GM18526 (cell line): ENCODE results near the gene ADARB2.

Experiments used
- POLR2A ChIP-seq: IDR thresholded peaks from 3 replicates; pipeline ENCODE4 v1.6.1; 2011; ENCODE audit not compliant: insufficient read length; ENCODE audit errors: extremely low read depth

Gene ADARB2

DNA sequence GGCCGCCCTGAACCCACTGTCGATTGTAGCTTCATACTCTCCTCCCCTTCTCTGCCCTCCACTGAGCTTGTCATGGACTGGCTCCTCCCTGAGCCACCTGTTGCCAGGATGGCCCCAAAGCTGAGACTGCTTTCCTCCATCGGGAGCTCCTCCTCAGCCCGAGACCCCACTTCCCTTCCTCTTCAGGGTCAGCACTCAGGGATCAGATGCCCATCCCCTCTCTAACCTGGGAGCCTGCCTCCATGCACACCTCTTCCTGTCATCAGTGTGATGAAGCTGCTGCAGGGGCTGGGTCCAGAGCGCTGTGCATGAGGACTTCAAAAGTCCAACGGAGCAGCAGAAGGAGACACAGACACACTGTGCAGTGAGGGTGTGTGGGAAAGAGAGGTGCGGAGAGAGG is 480.1 kb downstream of the ADARB2 start:
- no peak for TF ChIP-seq POLR2A

DNA sequence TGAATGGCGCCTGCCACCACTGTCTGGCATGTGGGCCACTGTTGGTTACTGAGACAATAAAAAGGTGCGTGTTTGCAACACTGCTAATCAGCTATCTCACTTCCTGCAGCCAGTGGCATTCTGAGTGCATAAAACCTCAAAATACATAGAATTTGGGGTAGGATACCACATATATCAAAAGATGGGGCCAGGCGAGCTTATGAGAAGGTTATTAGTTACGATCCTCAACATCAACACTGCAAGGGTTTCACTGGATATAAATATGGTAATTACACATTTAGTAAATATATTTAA is 480.9 kb downstream of the ADARB2 start:
- no peak for TF ChIP-seq POLR2A

DNA sequence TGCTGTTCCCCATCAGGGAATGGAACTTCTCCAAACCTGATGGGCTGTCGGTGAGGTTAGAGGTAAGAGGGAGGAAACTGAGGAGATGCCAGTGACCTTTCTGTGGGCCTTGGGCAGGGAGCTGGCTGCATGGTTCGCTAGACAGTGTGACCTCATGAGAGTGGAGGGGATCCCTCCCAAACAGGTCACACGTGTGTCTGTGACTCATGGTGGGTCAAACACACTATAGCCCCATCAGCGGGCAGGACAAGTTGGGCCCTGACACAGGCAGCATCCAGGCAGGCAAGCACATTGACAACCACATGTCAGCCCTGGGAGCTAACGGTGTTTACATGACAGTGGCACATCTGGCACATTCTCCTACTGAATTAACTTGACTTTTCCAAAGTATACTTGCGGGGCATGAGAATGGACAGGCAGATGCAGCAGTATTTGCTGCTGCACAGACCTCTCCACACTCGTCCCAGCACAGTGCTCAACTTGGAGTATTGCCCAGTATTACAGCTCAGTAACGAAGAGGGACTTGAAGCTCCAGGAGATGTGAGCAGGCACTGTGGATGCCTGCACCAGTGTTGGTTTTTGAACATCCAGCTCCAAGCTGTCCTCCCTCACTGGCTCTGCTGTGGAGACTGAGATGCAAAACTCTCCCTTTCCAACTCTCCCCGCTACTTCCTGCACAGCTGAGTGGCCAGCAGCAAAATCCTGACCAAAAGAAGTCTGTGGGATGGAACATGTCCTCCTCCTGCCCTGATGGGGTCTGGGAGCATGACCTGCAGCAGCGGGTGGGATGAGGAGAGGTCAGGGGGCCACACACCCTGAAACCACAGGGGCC is 481.5 kb downstream of the ADARB2 start:
- no peak for TF ChIP-seq POLR2A

DNA sequence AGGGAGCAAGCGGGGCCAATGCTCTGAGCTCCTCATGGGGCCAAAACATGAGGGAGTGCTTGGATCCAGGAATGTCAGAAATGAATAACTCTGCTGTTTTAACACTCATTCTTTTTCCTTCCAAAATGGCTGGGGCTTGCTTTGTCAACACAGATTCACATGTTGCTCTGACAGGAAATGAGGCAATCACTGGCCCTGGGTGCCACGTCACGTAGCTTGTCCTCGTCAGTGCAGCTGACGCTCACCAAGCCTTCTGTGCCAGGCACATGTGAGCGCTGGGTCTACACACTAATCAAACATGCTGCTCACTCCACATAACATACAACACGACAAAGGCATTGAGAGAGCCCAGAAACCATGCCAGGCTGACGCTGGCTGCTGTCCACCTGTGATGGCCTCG is 482.2 kb downstream of the ADARB2 start:
- TF ChIP-seq POLR2A, result no peak

DNA sequence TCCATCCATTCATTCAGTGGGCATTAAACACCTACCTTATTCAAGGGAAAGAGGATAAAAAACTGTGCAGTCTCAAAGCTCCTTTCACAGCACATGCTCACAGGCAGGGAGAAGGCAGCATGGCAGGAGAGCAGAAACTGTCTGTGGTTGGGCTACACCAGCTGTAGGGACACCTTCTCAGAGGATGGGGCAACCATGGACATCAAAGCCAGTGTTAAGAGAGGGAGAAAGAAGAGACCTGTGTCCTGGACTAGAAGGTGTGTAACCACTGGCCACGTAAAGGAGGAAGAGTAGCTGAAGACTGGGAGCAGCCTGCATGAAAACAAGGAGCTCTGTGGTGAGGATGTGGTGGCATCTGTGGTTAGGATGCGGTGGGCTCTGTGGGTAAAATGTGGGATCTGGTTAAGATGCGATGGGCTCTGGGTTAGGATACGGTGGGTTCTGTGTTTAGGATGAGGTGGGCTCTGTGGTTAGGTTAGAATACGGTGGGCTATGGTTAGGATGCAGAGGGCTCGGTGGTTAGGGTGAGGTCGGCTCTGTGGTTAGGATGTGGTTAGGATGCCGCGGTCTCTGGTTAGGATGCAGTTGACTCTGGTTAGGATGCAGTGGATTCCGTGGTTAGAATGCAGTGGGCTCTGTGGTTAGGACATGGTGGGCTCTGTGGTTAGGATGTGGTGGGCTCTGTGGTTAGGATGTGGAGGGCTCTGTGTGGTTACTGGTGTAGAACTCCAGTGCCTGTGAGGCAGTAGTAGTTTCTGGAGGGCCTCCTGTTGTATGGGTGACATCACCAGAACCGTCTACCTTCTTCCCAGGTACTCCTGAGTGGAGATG is 483.6 kb downstream of the ADARB2 start:
- TF ChIP-seq POLR2A, result no peak

DNA sequence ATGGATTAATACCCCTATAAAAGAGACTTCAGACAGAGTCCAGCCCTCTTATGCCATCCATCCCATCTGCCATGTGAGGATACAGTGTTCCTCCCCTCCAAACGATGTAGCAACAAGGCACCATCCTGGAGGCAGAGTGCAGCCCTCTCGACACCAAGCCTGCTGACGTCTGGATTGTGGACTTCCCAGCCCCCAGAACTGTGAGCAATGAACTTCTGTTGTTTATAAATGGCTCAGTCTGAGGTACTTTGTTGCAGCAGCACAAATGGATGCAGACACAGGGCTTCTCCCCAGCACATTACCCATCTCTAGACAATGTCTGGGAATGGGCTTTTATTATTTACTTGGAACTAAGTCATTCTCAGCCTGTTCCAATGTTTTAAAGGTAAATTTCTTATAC is 485.6 kb downstream of the ADARB2 start:
- no peak for TF ChIP-seq POLR2A

DNA sequence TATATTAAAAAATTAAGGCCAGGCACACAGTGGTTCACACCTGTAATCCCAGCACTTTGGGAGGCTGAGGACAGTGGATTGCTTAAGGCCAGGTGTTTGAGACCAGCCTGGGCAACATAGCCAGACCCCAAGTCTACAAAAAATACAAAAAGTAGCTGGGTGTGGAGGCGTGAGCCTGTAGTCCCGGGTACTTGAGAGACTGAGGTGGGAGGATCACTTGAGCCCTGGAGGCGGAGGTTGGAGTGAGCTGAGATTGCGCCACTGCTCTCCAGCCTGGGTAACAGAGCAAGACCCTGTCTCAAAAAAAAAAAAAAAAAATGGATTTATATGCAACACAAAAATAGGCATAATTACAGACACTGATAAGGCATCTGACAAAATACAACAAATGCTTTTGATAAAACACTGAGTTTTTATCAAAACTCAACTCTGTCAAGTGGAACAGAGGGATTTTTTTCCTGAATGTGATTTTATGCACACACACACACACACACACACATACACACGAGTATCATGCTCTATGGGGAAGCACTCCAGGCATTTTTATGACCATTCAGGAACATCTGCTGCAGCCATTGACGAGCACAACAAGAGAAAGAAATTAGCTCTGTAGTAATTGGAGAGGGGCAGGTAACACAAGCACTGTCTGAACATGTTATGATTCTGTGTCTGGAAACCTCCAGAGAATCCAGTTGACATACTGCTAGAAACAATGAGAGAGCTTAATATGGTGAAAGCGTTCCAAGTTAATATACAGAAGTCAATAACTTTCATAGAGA is 488.0 kb downstream of the ADARB2 start:
- no peak for TF ChIP-seq POLR2A

DNA sequence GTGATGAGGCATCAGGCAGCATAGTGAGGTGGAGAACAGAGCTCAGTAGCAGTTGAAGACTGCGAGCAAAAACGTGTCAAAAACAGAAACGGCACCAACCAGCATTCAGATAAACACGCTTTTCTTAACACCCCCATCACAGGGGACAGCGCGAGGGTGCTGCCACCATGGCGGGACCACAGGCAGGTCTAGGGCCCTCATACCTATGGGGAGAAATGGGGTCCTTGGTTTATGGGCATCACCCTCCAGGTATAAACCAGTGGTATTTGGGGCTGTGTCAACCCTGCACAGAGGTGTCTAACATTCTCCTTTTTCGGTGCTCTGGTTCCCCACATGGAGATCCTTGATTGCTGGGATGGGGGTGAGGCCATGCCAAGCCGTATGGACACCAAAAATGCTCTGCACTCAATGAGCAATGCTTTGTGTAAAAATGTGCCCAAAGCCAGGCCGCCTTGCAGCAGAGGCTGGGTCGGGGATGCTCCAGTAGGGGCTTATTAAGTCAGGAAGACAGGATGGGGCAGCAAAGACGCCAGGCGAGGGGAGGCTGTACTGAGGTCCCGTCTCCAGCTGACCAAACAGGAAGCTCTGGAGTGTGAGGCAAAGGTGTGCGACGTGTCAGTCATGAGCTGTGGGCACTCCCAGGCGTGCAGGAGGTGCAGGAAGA is 489.6 kb downstream of the ADARB2 start:
- TF ChIP-seq POLR2A, result no peak

DNA sequence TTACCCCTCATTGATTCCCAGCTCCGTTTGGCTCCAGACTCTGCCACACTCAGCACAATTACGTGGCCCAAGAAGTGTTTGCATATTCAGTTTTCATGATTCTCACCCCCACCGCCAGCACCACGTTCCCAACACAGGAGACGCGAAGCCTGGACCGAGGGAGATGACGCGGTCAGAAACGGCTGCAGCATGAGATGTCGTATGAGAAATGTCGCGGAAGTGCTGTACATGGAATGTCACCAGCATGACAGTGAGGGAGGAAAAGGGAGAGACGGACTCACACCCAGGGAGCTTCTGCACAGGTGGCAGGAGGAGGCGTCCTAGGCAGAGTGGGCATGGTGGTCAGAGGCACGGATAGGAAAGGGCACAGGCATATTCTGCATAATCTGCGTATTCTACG is 492.8 kb downstream of the ADARB2 start:
- no peak for TF ChIP-seq POLR2A

DNA sequence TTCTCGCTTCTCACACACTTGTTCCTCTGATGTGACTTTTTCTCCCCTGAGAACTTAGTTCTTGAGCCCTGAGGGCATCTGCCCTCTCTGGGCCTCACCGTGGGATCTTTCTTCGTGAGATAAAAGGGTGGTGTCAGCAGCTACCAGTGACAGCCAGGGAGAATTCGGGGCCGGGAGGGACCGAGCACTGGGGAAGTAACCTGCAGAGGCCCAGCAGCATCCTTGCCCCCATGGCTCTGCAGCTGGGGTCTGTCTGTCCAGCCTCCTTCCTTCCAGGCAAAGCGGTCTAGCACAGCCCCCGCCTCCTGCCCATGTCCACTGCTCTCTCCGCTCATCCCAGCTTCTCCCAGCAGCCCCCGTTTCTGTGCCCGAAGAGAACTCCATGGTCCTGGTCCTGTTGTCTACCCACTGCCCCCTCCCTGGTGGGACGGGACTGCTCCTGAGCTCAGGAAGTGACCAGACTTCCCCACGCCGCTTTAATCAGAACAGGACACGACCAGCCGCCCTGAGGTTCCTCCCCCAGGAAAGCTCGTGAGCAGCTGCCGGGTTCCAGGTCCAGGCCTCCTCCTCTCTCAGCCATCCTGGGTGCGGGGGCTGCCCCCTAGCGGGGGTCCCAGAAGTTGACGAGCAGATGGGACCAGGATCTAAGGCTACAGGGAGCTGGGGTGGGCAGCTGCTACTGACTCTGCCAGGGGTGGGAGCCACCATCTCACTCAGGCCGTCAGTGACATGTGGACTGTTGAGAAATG is 493.7 kb downstream of the ADARB2 start:
- TF ChIP-seq POLR2A, result no peak

DNA sequence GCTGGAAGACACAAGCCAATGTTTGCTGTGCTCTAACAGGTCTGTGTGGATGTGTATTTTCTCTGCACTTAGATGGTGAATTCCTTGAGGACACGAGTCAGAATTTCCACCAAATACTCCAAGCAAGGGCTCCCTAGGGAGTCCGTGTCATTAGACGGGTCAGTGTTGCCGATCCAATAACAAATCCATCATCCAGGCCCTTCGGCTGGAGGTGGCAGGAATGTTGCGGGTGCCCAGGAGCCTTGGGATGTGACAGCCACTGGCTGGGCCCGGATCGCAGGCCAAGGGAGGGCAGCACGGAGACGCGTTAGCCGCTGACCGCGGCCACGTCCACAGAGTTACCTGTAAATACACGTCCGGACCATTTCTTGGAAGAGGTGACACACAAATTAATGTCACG is 494.4 kb downstream of the ADARB2 start:
- no peak for TF ChIP-seq POLR2A

DNA sequence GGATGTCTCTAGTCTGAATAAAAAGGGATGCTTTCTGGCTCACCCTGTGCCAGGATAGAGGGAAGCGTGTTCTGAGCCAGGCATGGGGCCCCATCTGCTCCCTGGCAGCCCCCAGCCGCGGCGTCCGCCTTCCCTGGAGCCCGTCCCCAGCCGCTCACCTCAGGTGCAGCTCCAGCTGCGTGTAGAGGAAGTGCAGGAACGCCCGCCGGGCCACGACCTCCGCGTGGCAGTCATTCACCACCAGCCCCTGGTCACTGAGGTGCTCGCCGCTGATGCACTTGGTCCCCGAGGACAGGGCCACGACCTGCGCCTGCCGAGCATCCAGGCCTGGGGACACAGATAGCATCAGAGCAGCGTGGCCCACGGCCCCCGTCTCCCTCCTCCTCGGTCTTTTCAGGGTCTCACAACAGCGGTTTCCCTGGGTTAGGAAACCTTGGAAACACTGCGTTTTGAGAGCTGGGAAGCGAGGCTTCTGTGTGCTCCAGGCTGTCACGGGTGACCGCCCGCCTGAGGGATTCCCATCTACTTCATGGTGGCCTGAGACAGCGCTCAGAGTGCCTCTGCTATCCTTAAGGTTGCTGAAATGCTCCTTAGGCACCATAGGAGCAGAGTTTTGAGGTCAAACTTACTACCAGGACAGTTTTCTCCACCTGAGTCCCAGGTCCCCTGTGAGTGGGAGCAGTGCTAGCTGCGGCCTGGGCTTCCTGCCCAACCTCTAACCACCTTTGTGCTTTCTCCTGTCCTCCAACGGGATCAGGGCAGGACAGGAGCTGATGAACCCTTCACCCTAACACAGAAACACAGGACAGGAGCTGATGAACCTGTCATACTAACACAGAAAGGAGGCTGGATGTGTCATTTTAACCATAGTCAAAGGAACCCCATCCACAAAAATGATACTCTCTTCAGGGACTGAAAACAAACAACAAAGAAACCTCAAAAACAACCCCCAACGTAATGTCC is 495.1 kb downstream of the ADARB2 start:
- no peak for TF ChIP-seq POLR2A

DNA sequence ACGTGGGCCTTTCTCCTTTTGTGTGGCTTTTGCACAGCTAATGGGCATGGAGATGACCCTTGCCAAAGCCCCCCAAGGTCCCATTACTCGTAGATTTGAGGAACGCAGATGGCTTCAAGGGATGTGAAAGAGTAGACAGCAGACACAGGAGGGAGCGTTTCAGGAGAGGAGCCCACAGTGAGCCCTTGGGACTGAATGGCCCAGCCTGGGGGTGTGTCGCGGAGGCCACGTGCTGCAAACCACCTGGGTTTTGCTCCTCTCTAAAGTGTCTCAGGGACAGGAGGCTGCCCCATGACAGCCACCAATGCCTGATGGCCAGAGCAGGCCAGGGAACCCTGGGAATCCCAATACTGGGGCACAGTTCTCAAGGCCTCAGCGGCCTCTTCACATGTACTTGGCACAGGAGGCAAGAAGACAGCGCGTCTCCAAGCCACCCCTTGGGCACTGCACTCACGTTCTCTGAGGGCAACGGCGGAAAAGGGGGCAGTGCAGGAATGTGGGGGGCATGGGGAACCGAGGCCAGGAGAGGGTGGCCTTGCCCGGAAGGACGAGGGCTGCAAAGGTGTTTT is 495.9 kb downstream of the ADARB2 start:
- no peak for TF ChIP-seq POLR2A
